ENCODE data around the gene MGMT.

MGMT gene

DNA sequence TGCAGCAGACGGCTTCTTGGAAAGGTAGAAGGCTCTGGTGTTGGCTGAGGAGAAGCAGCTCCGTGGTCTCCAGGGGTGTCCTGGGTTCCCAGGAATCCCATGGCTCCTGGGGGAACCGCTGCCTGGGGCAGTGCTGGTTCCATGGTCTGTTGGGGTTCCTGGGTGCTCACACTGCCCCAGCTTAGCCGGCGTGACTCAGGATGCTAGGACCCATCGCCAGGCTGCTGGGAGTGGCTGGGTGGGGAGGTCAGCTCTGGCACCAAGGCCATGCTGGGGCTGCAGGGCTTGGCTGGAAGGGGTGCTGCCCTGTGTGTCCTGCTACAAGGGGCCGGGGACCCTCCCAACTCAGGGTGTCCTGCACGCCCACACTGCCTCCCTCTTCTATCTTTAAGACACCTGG, 9.4 kb downstream of the MGMT start:
- Histone ChIP-seq H3K27me3 (replicated peaks; ENCODE audit: insufficient read depth, low read length) (no peaks in the 10 kb centered on the region), H3F3A (ENCODE audit: insufficient read depth, low read length) (no peaks in the 10 kb centered on the region), H3K9me2 (replicated peaks; ENCODE audit: insufficient read depth, low read length) (no peaks in the 10 kb centered on the region), H3K9me3 (replicated peaks; ENCODE audit: insufficient read depth, low read length) (no peaks in the 10 kb centered on the region), H3K36me3 (replicated peaks; ENCODE audit: insufficient read depth, low read length) (no peaks in the 10 kb centered on the region), H3K27ac (ENCODE audit: low read length) (no peak overlapping the region), H3K4me1 (ENCODE audit: low read length) (no peaks in the 10 kb centered on the region), H3K4me3 (ENCODE audit: low read length) (no peak overlapping the region), H3K79me2 (ENCODE audit: low read length) (no peaks in the 10 kb centered on the region), H3K4me2 (ENCODE audit: low read depth, low read length) (no peak overlapping the region), H4K20me1 (ENCODE audit: insufficient read depth, low read length) (no peaks in the 10 kb centered on the region), H3K9ac (ENCODE audit: low read length) (no peak overlapping the region), H2AFZ (ENCODE audit: low read length) (no peak overlapping the region)
- DNase-seq = no peak
- TF ChIP-seq EZH2 (optimal IDR thresholded peaks at IDR 0.05; ENCODE audit: low read depth, low read length) = no peak
- TF ChIP-seq, protein P1, sequence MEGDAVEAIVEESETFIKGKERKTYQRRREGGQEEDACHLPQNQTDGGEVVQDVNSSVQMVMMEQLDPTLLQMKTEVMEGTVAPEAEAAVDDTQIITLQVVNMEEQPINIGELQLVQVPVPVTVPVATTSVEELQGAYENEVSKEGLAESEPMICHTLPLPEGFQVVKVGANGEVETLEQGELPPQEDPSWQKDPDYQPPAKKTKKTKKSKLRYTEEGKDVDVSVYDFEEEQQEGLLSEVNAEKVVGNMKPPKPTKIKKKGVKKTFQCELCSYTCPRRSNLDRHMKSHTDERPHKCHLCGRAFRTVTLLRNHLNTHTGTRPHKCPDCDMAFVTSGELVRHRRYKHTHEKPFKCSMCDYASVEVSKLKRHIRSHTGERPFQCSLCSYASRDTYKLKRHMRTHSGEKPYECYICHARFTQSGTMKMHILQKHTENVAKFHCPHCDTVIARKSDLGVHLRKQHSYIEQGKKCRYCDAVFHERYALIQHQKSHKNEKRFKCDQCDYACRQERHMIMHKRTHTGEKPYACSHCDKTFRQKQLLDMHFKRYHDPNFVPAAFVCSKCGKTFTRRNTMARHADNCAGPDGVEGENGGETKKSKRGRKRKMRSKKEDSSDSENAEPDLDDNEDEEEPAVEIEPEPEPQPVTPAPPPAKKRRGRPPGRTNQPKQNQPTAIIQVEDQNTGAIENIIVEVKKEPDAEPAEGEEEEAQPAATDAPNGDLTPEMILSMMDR (IDR thresholded peaks at IDR 0.05; ENCODE audit: low read length) = no peak
- no peak for TF ChIP-seq EZH2phosphoT487 (IDR thresholded peaks at IDR 0.05; ENCODE audit: low read length)

DNA sequence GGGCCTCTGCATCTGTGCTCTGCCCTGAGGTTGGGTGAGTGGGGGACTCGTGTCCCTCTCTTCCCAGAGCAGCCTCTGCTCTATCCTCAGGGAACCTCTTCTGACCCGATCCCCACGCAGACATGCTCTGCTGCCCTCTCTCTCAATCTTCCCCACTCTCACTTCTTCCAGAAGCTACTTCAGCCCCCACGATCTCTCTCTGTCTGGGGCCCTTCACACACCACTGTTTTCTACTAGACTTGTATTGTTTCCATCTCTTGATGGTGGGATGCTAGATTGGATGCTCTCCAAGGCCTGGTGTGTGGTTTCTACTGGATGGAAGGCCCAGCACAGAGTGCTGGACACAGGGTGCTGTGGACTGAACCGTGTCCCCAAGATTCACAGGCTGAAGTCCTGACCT, 10.0 kb downstream of the MGMT start:
- Histone ChIP-seq H3K27me3 (replicated peaks; ENCODE audit: insufficient read depth, low read length) (no peaks in the 10 kb centered on the region), H2AFZ (ENCODE audit: low read length) (no peak overlapping the region), H3K79me2 (ENCODE audit: low read length) (no peaks in the 10 kb centered on the region), H3K9me2 (replicated peaks; ENCODE audit: insufficient read depth, low read length) (no peaks in the 10 kb centered on the region), H3K9me3 (replicated peaks; ENCODE audit: insufficient read depth, low read length) (no peaks in the 10 kb centered on the region), H3K4me1 (ENCODE audit: low read length) (no peaks in the 10 kb centered on the region), H3K4me3 (ENCODE audit: low read length) (no peak overlapping the region), H3F3A (ENCODE audit: insufficient read depth, low read length) (no peaks in the 10 kb centered on the region), H4K20me1 (ENCODE audit: insufficient read depth, low read length) (no peaks in the 10 kb centered on the region), H3K4me2 (ENCODE audit: low read depth, low read length) (no peak overlapping the region), H3K9ac (ENCODE audit: low read length) (no peak overlapping the region), H3K27ac (ENCODE audit: low read length) (no peak overlapping the region), H3K36me3 (replicated peaks; ENCODE audit: insufficient read depth, low read length) (no peaks in the 10 kb centered on the region)
- TF ChIP-seq EZH2phosphoT487 (IDR thresholded peaks at IDR 0.05; ENCODE audit: low read length) (no peak), EZH2 (optimal IDR thresholded peaks at IDR 0.05; ENCODE audit: low read depth, low read length) (no peak)
- TF ChIP-seq, protein P1 (IDR thresholded peaks at IDR 0.05; ENCODE audit: low read length) = no peak
- no peak for DNase-seq

DNA sequence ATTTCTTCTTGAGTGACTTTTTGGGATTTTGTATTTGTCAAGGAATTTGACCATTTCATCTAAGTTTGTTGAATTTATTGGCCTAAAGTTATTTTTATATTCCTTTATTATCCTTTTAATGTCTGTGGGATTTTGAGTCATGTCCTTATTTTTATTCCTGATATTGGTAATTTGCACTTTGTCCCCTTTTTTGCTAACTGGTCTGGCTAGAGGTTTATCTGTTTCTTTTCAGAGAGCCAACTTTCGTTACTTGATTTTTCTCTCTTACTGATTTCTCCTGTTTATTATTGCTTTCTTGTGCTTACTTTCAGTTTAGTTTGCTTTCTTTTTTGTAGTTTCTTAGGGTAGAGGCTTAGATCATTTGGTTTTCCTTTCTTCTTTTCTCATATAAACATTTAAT, 14.6 kb downstream of the MGMT start:
- Histone ChIP-seq H3K4me2 (ENCODE audit: low read depth, low read length) (no peak overlapping the region), H3F3A (ENCODE audit: insufficient read depth, low read length) (no peaks in the 10 kb centered on the region), H3K36me3 (replicated peaks; ENCODE audit: insufficient read depth, low read length) (no peaks in the 10 kb centered on the region), H4K20me1 (ENCODE audit: insufficient read depth, low read length) (no peaks in the 10 kb centered on the region), H3K4me3 (ENCODE audit: low read length) (no peak overlapping the region), H3K4me1 (ENCODE audit: low read length) (no peaks in the 10 kb centered on the region), H3K27me3 (replicated peaks; ENCODE audit: insufficient read depth, low read length) (no peaks in the 10 kb centered on the region), H3K79me2 (ENCODE audit: low read length) (no peaks in the 10 kb centered on the region), H3K9me3 (replicated peaks; ENCODE audit: insufficient read depth, low read length) (no peaks in the 10 kb centered on the region), H3K9me2 (replicated peaks; ENCODE audit: insufficient read depth, low read length) (no peaks in the 10 kb centered on the region), H3K9ac (ENCODE audit: low read length) (no peak overlapping the region), H2AFZ (ENCODE audit: low read length) (no peak overlapping the region), H3K27ac (ENCODE audit: low read length) (no peak overlapping the region)
- TF ChIP-seq EZH2phosphoT487 (IDR thresholded peaks at IDR 0.05; ENCODE audit: low read length) (no peak), EZH2 (optimal IDR thresholded peaks at IDR 0.05; ENCODE audit: low read depth, low read length) (no peak)
- TF ChIP-seq, protein P1 (IDR thresholded peaks at IDR 0.05; ENCODE audit: low read length) = no peak
- DNase-seq = no peak
